Coronary artery (tissue), 2 donors: ENCODE data around the gene CLEC16A.
A peak's percentile ranks its signal among the peaks of the same experiment; 100 is the strongest.

ENCODE experiments used
- DNase-seq: peaks from one replicate; pipeline ENCODE4 v3.0.0-alpha.2; 2017; ENCODE audit warnings: low spot score
- H3K27ac ChIP-seq, 2 donors: fragments of 200-600 bp; sonication (generic); one replicate each; pipeline ENCODE4 v1.5.1; 2016 to 2019
- H3K4me3 ChIP-seq: fragments of 200-600 bp; sonication (generic); 2 replicates; pipeline ENCODE4 v1.5.1; 2016; ENCODE audit warnings: mild to moderate bottlenecking, moderate library complexity
- TF ChIP-seq, protein P1 (sequence below): fragments of 200-600 bp; sonication (generic); IDR thresholded peaks from one replicate; pipeline ENCODE4 v1.5.1; 2019; ENCODE audit warnings: antibody characterized with exemption

The CLEC16A gene

DNA sequence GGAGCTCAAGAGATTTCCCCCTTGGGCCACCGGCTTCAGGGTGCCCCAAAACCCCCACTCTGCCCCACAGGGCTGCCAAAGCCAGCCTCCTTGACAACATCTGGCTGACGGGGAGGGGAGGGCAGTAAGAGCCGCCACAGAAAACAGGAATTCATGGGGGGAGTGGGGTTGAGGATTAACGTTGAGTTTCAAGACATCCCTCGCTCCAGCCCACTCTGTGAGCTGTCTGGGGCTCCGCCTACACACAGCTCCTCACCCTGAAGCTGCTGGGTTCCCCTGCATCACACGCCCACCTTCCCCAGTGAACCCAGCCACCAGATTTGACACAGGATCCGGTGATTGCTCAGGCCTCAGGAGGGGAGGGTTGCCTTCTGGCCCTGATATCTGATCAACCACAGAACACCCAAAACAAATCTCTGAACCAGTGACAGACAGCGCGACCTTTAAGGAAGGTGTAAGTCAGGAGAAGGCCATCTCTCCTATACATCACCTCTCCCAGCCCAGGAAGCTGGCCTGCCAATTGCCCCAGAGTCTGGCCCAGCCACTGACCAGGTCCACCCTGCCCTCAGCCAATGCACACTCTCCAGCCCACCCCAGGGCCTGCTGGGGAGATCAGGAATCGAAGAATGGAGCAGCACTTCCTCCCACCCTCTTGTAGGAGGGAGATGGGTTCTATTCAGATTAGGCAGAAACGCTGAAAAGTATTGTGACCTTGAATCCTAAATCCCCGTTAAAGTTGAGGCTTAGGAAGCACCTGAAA is 132.1 kb downstream of the CLEC16A start:
- H3K27ac ChIP-seq, result peak overlapping the region in 1 of 2 donors; percentile 48
- DNase-seq, result no peak
- no peak overlapping the region for H3K4me3 ChIP-seq
- TF ChIP-seq, protein P1, sequence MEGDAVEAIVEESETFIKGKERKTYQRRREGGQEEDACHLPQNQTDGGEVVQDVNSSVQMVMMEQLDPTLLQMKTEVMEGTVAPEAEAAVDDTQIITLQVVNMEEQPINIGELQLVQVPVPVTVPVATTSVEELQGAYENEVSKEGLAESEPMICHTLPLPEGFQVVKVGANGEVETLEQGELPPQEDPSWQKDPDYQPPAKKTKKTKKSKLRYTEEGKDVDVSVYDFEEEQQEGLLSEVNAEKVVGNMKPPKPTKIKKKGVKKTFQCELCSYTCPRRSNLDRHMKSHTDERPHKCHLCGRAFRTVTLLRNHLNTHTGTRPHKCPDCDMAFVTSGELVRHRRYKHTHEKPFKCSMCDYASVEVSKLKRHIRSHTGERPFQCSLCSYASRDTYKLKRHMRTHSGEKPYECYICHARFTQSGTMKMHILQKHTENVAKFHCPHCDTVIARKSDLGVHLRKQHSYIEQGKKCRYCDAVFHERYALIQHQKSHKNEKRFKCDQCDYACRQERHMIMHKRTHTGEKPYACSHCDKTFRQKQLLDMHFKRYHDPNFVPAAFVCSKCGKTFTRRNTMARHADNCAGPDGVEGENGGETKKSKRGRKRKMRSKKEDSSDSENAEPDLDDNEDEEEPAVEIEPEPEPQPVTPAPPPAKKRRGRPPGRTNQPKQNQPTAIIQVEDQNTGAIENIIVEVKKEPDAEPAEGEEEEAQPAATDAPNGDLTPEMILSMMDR, result no peak

- TF ChIP-seq, protein P1, result no peak
- Histone ChIP-seq H3K4me3 (no peak overlapping the region), H3K27ac (peak overlapping the region; percentile 69 to 87)
- no peak for DNase-seq
Observed at GRCh38 chr16:11078812-11079459, 134.6 kb downstream of the CLEC16A start.

DNA sequence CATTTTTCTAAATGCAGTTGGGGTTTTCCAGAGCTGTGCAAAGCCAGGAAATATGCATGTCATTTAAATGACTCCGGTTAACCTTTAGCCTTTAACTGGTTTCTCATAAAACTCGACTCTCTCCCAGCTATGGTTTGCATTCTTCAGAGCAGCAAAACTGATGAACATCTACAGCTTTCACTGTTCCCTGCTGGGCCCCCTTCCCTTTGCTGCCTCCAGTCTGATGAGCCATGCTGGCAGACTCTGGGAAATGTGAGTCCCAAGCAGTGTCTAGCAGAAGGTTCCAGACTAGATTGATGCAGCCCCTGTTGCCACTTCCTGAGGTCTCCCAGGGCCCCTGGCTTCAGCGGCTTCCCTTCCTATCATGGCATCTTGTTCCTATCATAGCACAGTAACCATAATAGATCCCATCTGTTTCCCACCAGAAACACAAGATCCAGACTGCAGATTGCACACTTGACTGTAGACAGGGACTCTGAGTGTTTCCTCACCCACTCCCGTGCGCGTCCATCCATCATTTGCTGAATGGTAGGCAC is 135.4 kb downstream of the CLEC16A start:
- TF ChIP-seq, protein P1, result no peak
- peak overlapping the region; percentile 69 to 70 for H3K27ac ChIP-seq
- no peak overlapping the region for H3K4me3 ChIP-seq
- no peak for DNase-seq

- Histone ChIP-seq H3K27ac (peak overlapping the region in 1 of 2 donors; percentile 70), H3K4me3 (no peak overlapping the region)
- TF ChIP-seq, protein P1, result no peak
- DNase-seq, result no peak
Observed at GRCh38 chr16:11080327-11080967, 136.1 kb downstream of the CLEC16A start.

DNA sequence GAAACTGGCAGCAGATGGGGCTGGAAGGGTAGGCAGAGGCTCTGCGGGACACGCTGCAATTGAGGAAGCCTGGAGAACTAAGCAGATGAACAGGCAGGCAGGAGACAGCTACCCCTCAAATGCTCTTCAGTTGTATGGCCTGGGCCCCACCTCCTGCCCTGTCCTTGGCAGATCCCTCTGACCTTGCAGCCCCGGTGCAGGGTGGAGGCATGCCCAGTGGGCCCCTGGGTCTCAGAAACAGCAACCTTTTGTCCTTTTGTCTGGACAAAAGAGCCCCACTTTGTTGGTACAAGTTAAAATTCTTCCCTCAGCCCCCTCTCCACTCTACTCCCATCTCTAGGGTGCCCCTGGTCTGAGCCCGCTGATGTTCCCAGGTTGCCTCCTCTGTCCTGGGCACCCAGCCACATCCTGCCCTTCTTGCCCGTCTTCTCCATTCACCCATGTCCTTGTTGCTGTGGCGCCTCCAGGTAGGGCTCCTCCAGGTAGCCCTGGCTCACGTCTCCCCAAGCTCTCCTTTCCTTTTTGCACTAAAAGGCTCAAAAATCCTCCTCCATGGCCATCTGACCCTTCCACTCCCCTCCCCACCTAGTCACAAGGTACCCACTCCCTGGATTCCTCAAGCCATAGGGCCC is 136.8 kb downstream of the CLEC16A start:
- DNase-seq, result no peak
- TF ChIP-seq, protein P1, result no peak
- no peak overlapping the region for H3K27ac ChIP-seq
- no peak overlapping the region for H3K4me3 ChIP-seq

DNA sequence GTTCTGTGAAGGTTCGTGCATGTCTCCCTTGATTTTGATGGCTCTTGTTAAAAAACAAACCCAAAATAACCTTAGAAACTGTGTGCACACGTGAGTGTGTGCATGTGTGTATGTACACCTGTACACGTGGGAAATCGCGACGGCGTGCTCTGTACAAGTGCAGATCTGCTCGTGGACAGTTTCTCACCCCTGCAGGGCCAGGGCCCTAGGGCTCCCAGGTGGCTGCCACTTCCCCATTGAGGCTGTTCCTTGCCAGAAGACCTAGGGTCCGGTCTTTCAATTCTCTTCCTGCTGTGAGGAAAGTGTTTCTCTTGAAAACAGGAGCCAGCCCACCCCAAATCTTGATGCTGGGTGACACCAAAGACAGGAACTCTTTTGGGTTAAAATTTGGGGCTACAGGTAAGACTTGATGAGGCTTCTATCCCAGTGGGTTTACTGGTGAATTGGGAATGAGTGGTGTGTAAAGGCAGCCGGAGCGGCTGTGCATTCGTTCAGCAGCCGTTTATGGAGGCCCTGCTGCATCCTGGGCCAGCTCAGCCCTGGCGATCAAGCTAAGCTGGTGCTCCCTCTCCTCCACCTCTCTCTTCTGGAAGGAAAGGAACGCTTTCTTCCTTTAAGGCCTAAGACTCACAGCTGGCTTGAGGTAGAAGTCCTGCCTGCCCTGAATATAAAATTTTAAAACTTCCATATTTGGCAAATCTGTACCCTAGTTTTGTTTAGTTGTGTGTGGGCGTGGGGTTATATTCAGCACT is 137.9 kb downstream of the CLEC16A start:
- Histone ChIP-seq H3K27ac (no peak overlapping the region), H3K4me3 (no peak overlapping the region)
- DNase-seq, result no peak
- TF ChIP-seq, protein P1, result no peak
